SK-N-SH treated with all-trans-retinoic acid at 6 μM for 48 hours (cell line): ENCODE results near the gene HP1BP3.

Source experiments
- ATAC-seq: fragments of 200-7000 bp; cut with Tn5 transposase; 3 replicates; pipeline ENCODE4 v1.9.1; 2020; ENCODE audit warnings: mild to moderate bottlenecking, moderate library complexity
- BACH2 ChIP-seq: fragments of 250-450 bp; sonication (Bioruptor Pico); IDR thresholded peaks from 2 replicates; pipeline ENCODE4 v1.9.0; 2021; ENCODE audit warnings: mild to moderate bottlenecking, borderline replicate concordance
- CREB5 ChIP-seq: fragments of 250-450 bp; sonication (Bioruptor Pico); IDR thresholded peaks from 2 replicates; pipeline ENCODE4 v1.5.1; 2020; ENCODE audit warnings: low read depth, mild to moderate bottlenecking, moderate library complexity
- CSDC2 ChIP-seq: fragments of 250-450 bp; sonication (Bioruptor Pico); IDR thresholded peaks from 2 replicates; pipeline ENCODE4 v1.5.0; 2020; ENCODE audit warnings: mild to moderate bottlenecking, moderate library complexity
- CSRNP3 ChIP-seq: fragments of 250-450 bp; sonication (Bioruptor Pico); IDR thresholded peaks from 2 replicates; pipeline ENCODE4 v1.5.1; 2021; ENCODE audit warnings: mild to moderate bottlenecking, moderate library complexity
- ESRRG ChIP-seq: fragments of 250-450 bp; sonication (Bioruptor Pico); IDR thresholded peaks from 2 replicates; pipeline ENCODE4 v1.6.1; 2021; ENCODE audit warnings: mild to moderate bottlenecking
- GLIS3 ChIP-seq: fragments of 250-450 bp; sonication (Bioruptor Pico); IDR thresholded peaks from 2 replicates; pipeline ENCODE4 v1.5.0; 2020; ENCODE audit warnings: mild to moderate bottlenecking, moderate library complexity
- OSR1 ChIP-seq: fragments of 250-450 bp; sonication (Bioruptor Pico); IDR thresholded peaks from 2 replicates; pipeline ENCODE4 v1.8.0; 2022; ENCODE audit warnings: moderate library complexity, mild to moderate bottlenecking, inconsistent platforms
- PATZ1 ChIP-seq: fragments of 250-450 bp; sonication (Bioruptor Pico); IDR thresholded peaks from 2 replicates; pipeline ENCODE4 v1.8.0; 2020; ENCODE audit warnings: mild to moderate bottlenecking, moderate library complexity, borderline replicate concordance
- RARB ChIP-seq: fragments of 250-450 bp; sonication (Bioruptor Pico); IDR thresholded peaks from 2 replicates; pipeline ENCODE4 v1.8.0; 2021; ENCODE audit warnings: mild to moderate bottlenecking, moderate library complexity
- TCF4 ChIP-seq: fragments of 250-450 bp; sonication (Bioruptor Pico); IDR thresholded peaks from 2 replicates; pipeline ENCODE4 v1.8.0; 2021; ENCODE audit warnings: mild to moderate bottlenecking, moderate library complexity, borderline replicate concordance
- TOX ChIP-seq: fragments of 250-450 bp; sonication (Bioruptor Pico); IDR thresholded peaks from 2 replicates; pipeline ENCODE4 v1.8.0; 2021; ENCODE audit warnings: mild to moderate bottlenecking, moderate library complexity, borderline replicate concordance
- TSHZ2 ChIP-seq: fragments of 250-450 bp; sonication (Bioruptor Pico); IDR thresholded peaks from 2 replicates; pipeline ENCODE4 v1.5.0; 2020; ENCODE audit warnings: mild to moderate bottlenecking, moderate library complexity
- ZFP3 ChIP-seq: fragments of 250-450 bp; sonication (Bioruptor Pico); IDR thresholded peaks from 2 replicates; pipeline ENCODE4 v1.5.0; 2020; ENCODE audit warnings: mild to moderate bottlenecking, moderate library complexity
- ZFP30 ChIP-seq: fragments of 450-650 bp; formaldehyde crosslinking; IDR thresholded peaks from 2 replicates; pipeline ENCODE4 v1.5.0; 2022; ENCODE audit warnings: mild to moderate bottlenecking, moderate library complexity
- ZNF565 ChIP-seq: fragments of 450-650 bp; formaldehyde crosslinking; conservative IDR thresholded peaks from 2 replicates; pipeline ENCODE4 v1.5.0; 2020; ENCODE audit warnings: low read depth, mild to moderate bottlenecking, moderate library complexity
- ZNF70 ChIP-seq: fragments of 450-650 bp; formaldehyde crosslinking; IDR thresholded peaks from 2 replicates; pipeline ENCODE4 v1.5.0; 2020; ENCODE audit warnings: mild to moderate bottlenecking, moderate library complexity
- ZNF8 ChIP-seq: fragments of 450-650 bp; formaldehyde crosslinking; IDR thresholded peaks from 2 replicates; pipeline ENCODE4 v1.5.0; 2020; ENCODE audit warnings: mild to moderate bottlenecking, moderate library complexity

Gene HP1BP3

GRCh38 chr1:20723159-20723536 lies 64.0 kb downstream of the HP1BP3 start:
- no peak for ATAC-seq

GRCh38 chr1:20721117-20722061 lies 65.7 kb downstream of the HP1BP3 start:
- TF ChIP-seq ESRRG (CRISPR knock-in tag) (no peak), RARB (CRISPR knock-in tag) (no peak), ZFP3 (CRISPR knock-in tag) (no peak), TCF4 (CRISPR knock-in tag) (no peak)
- ATAC-seq: no peak

More at GRCh38 chr1:20723159-20723536, 64.0 kb downstream of the HP1BP3 start:
- TF ChIP-seq CSDC2 (CRISPR knock-in tag) (no peak), PATZ1 (CRISPR knock-in tag) (no peak)

GRCh38 chr1:20720631-20721091 lies 66.4 kb downstream of the HP1BP3 start:
- TF ChIP-seq TCF4 (CRISPR knock-in tag) (no peak), GLIS3 (no peak), CSRNP3 (CRISPR knock-in tag) (no peak), RARB (CRISPR knock-in tag) (no peak), CREB5 (CRISPR knock-in tag) (no peak), OSR1 (no peak), ESRRG (CRISPR knock-in tag) (no peak), ZFP30 (CRISPR knock-in tag) (no peak), TOX (CRISPR knock-in tag) (no peak), ZNF70 (CRISPR knock-in tag) (no peak), PATZ1 (CRISPR knock-in tag) (no peak), ZNF8 (CRISPR knock-in tag) (no peak), TSHZ2 (no peak)
- ATAC-seq: no peak

GRCh38 chr1:20719871-20720620 lies 67.1 kb downstream of the HP1BP3 start:
- ATAC-seq: no peak
- TF ChIP-seq ZNF565 (CRISPR knock-in tag): no peak
- no peak for TF ChIP-seq TSHZ2
- no peak for TF ChIP-seq GLIS3
- TF ChIP-seq ESRRG (CRISPR knock-in tag): no peak
- TF ChIP-seq ZNF70 (CRISPR knock-in tag): no peak
- no peak for TF ChIP-seq BACH2 (CRISPR knock-in tag)
- no peak for TF ChIP-seq CSRNP3 (CRISPR knock-in tag)
